CD4-positive, alpha-beta T cell (primary cell): ENCODE measurements around the gene F12. TPM values are rescaled to one million over a fixed set of nuclear protein-coding genes. Genes with fewer than 3 reads are reported as not detected.

Experiments
- ATAC-seq: fragments of 200-7000 bp; cut with Tn5 transposase; one replicate; pipeline ENCODE4 v1.10.0; 2022; ENCODE audit warnings: mild to moderate bottlenecking; ENCODE audit not compliant: poor library complexity
- CTCF ChIA-PET: fragments of 350-600 bp; sonication (Branson Sonifier 250); formaldehyde crosslinking; loops from one replicate; lab custom pipeline; 2021; ENCODE audit warnings: antibody characterized with exemption, inconsistent platforms; lab: Charles Lee
- POLR2A ChIA-PET: fragments of 350-600 bp; sonication (Branson Sonifier 250); formaldehyde crosslinking; loops from one replicate; lab custom pipeline; 2021; ENCODE audit warnings: antibody characterized with exemption, inconsistent platforms; lab: Charles Lee
- DNase-seq, 14 experiments: peaks; one replicate each; pipeline ENCODE4 v3.0.0-alpha.2; 2013 to 2020; ENCODE audit warnings: mixed read lengths in 2 of 14
- H3K27ac ChIP-seq, 2 donors: one replicate each; pipeline versions ENCODE4 v1.5.1 to v1.7.0; 2013; ENCODE audit warnings: low read length in 2 of 2, low read depth in 1 of 2, mild to moderate bottlenecking in 1 of 2
- H3K27me3 ChIP-seq, 2 experiments: 1 replicate in 1 of 2; 2 replicates in 1 of 2; pipeline versions ENCODE4 v1.6.1 to v1.7.0; 2013; ENCODE audit warnings: low read length in 2 of 2, control low read depth in 1 of 2, mild to moderate bottlenecking in 1 of 2, moderate library complexity in 1 of 2; ENCODE audit not compliant: insufficient read depth in 2 of 2, control insufficient read depth in 1 of 2
- H3K36me3 ChIP-seq: one replicate; pipeline ENCODE4 v1.6.1; 2013; ENCODE audit warnings: low read length, control low read depth; ENCODE audit not compliant: insufficient read depth
- H3K4me1 ChIP-seq: one replicate; pipeline ENCODE4 v1.6.1; 2013; ENCODE audit warnings: low read length, control low read depth; ENCODE audit not compliant: insufficient read depth
- H3K4me3 ChIP-seq: one replicate; pipeline ENCODE4 v1.5.1; 2013; ENCODE audit warnings: mild to moderate bottlenecking, low read length, moderate library complexity
- H3K9me3 ChIP-seq, 2 experiments: 1 replicate in 1 of 2; 2 replicates in 1 of 2; pipeline versions ENCODE4 v1.6.1 to v1.7.0; 2013; ENCODE audit warnings: low read length in 2 of 2, mild to moderate bottlenecking in 2 of 2, control low read depth in 1 of 2, moderate library complexity in 1 of 2; ENCODE audit not compliant: control insufficient read depth in 1 of 2, insufficient read depth in 1 of 2
- H3K27ac Mint-ChIP-seq: one replicate; pipeline ENCODE4 v1.8.0; 2020; ENCODE audit warnings: mixed read lengths
- H3K27me3 Mint-ChIP-seq: one replicate; pipeline ENCODE4 v1.8.0; 2021; ENCODE audit warnings: mixed read lengths
- H3K36me3 Mint-ChIP-seq: one replicate; pipeline ENCODE4 v1.8.0; 2021; ENCODE audit warnings: low read depth, mixed read lengths
- H3K4me1 Mint-ChIP-seq: one replicate; pipeline ENCODE4 v1.8.0; 2021; ENCODE audit warnings: low read depth, mixed read lengths
- H3K4me3 Mint-ChIP-seq: one replicate; pipeline ENCODE4 v1.8.0; 2020; ENCODE audit warnings: mild to moderate bottlenecking, mixed read lengths
- H3K9me3 Mint-ChIP-seq: one replicate; pipeline ENCODE4 v1.8.0; 2020; ENCODE audit warnings: mixed read lengths
- intact Hi-C, 2 experiments: fragments of 100-400 bp; cut with DNase I in 1 of 2; cut with micrococcal nuclease in 1 of 2; formaldehyde crosslinking; loops; one replicate each; pipeline versions ENCODE4 v1.15.1 to v1.9.0; 2023 to 2025; cut with DNase I, micrococcal nuclease
- total RNA-seq, 174 experiments: library from RNA in 2 of 174; stranded (reverse) in 2 of 174; gene quantifications; one replicate each; pipeline ENCODE4 v1.2.3 and lab custom pipeline; 2021 to 2026
- TF ChIP-seq, protein P1 (sequence below): fragments of 200-600 bp; IDR thresholded peaks from one replicate; pipeline ENCODE4 v1.8.0; 2022; ENCODE audit warnings: antibody characterized with exemption, mild to moderate bottlenecking

Gene F12
- total RNA-seq, 2 experiments from 2014 or later: 0.20 to 0.60 TPM

GRCh38 chr5:177370488-177371119 lies 38.8 kb downstream of the F12 start:
- peak overlapping the region; percentile 23 to 27 for H3K27ac ChIP-seq
- ChIA-PET POLR2A (interaction anchor here (0.9 to 6.4 kb wide), 8 partner anchors 11 to 84 kb away, joined by 3 to 51 read pairs (median 11); partner anchors contain the start of genes LMAN2 and RGS14), CTCF (interaction anchor here (1.0 to 6.2 kb wide), 13 partner anchors 8 to 85 kb away, joined by 3 to 60 read pairs (median 4); partner anchors contain the start of genes LMAN2 and RGS14)

DNA sequence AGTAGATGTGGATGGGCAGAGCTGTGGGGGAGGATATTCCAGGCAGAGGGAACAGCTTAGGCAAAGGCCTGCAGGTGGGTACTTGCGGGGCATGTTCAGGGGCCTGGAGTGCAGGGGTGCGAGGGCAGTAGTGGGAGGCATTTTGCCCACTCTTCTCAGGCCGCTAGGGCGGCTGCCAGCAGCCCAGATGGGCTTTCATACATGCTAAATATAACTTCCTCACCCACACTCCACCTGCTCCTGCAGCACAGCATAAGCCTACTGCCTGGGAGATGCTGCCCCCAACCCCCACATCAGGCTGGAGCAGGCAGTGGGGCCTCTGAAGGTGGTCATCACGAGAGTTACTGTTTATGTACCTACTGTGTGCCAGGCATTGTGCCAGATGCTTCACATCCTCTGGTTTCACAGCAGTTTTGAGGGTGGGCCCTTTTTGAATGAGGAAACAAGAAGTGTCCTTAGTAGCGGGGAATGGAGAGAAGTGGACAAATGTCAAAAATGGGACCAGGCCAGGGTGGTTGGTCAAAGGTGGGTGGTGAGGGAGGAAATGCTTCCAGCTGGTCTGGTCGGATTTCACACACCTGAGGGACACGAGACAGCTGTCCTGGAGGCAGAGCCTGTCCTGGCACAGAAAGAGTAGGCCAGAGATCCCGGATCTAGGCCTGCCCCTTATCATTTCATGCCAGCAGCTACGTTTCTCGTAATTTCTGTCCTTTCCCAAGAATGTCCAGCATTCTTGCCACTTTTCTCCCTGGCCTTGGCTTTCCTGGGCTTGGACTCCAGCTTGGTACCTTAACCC lies 39.5 kb downstream of the F12 start:
- no peak for ATAC-seq
- H3K27ac ChIP-seq: peak overlapping the region; percentile 27 to 41

More at GRCh38 chr5:177370488-177371119, 38.8 kb downstream of the F12 start:
- Histone ChIP-seq H3K4me1 (peaks cover 82% of the 10 kb centered on the region), H3K36me3 (peaks cover 76% of the 10 kb centered on the region), H3K9me3 (no peaks in the 10 kb centered on the region), H3K27me3 (no peaks in the 10 kb centered on the region), H3K4me3 (peak overlapping the region; percentile 48)
- Mint-ChIP-seq H3K36me3 (peaks cover 68% of the 10 kb centered on the region), H3K9me3 (no peaks in the 10 kb centered on the region), H3K4me1 (peaks cover 67% of the 10 kb centered on the region), H3K27me3 (no peaks in the 10 kb centered on the region), H3K4me3 (peak overlapping the region; percentile 42), H3K27ac (peak overlapping the region; percentile 33)
- DNase-seq (peak in 12 of 14 experiments; percentile 29 to 90 (median 62)), ATAC-seq (peak; percentile 74)
- intact Hi-C loops: loop anchor here in 1 of 2 experiments (2.0 kb wide), 1 partner anchor 32 kb away; no protein-coding TSS in a partner anchor
- TF ChIP-seq, protein P1, sequence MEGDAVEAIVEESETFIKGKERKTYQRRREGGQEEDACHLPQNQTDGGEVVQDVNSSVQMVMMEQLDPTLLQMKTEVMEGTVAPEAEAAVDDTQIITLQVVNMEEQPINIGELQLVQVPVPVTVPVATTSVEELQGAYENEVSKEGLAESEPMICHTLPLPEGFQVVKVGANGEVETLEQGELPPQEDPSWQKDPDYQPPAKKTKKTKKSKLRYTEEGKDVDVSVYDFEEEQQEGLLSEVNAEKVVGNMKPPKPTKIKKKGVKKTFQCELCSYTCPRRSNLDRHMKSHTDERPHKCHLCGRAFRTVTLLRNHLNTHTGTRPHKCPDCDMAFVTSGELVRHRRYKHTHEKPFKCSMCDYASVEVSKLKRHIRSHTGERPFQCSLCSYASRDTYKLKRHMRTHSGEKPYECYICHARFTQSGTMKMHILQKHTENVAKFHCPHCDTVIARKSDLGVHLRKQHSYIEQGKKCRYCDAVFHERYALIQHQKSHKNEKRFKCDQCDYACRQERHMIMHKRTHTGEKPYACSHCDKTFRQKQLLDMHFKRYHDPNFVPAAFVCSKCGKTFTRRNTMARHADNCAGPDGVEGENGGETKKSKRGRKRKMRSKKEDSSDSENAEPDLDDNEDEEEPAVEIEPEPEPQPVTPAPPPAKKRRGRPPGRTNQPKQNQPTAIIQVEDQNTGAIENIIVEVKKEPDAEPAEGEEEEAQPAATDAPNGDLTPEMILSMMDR: no peak

More for the DNA sequence above, 39.5 kb downstream of the F12 start:
- ChIA-PET POLR2A (interaction anchor here (0.7 to 6.4 kb wide), 11 partner anchors 11 to 833 kb away, joined by 3 to 51 read pairs (median 5); partner anchors contain the start of genes LMAN2, RGS14, RNF44 and SLC34A1), CTCF (interaction anchor here (0.6 to 6.2 kb wide), 22 partner anchors 8 to 117 kb away, joined by 3 to 60 read pairs (median 4); partner anchors contain the start of genes LMAN2, MXD3 and RGS14)
- no peaks in the 10 kb centered on the region for H3K27me3 Mint-ChIP-seq
- no peak overlapping the region for H3K4me3 ChIP-seq
- intact Hi-C loops: loop anchor here in 1 of 2 experiments (2.0 kb wide), 1 partner anchor 33 kb away; no protein-coding TSS in a partner anchor
- peaks cover 73% of the 10 kb centered on the region for H3K36me3 Mint-ChIP-seq
- H3K4me3 Mint-ChIP-seq: peak overlapping the region; percentile 81
- H3K27me3 ChIP-seq: no peaks in the 10 kb centered on the region
- H3K36me3 ChIP-seq: peaks cover 81% of the 10 kb centered on the region
- no peaks in the 10 kb centered on the region for H3K9me3 Mint-ChIP-seq
- peaks cover 82% of the 10 kb centered on the region for H3K4me1 ChIP-seq
- TF ChIP-seq, protein P1: no peak
- peaks cover 61% of the 10 kb centered on the region for H3K4me1 Mint-ChIP-seq
- peak overlapping the region; percentile 76 for H3K27ac Mint-ChIP-seq
- DNase-seq: no peak
- no peaks in the 10 kb centered on the region for H3K9me3 ChIP-seq
